Left cardiac atrium (tissue), 4 donors: Measurements from ENCODE around the gene HS6ST2. TPM values are rescaled to one million over a fixed set of nuclear protein-coding genes. Genes with fewer than 3 reads are reported as not detected.

Experiments
- ATAC-seq, 2 donors: fragments of 200-7000 bp; cut with Tn5 transposase; one replicate each; pipeline ENCODE4 v1.9.1; 2020; ENCODE audit warnings: mild to moderate bottlenecking in 2 of 2, moderate library complexity in 2 of 2
- DNase-seq: peaks from one replicate; pipeline ENCODE4 v3.0.0-alpha.2; 2020
- intact Hi-C, 2 donors: fragments of 100-400 bp; cut with DNase I; formaldehyde crosslinking; loops; one replicate each; pipeline versions ENCODE4 v1.14.1 to v1.15.1; 2022 to 2023
- total RNA-seq, 2 donors: library from RNA; stranded (reverse); fragmentation: NEBNext Ultra II Directional; extraction: Animal tissue kit (Norgen Biotek cat#: 25700); gene quantifications; one replicate each; pipeline ENCODE4 v1.2.1, GENCODE V29; 2021
- donor health status: DM: no; HTN: yes; CAD: no.
- donor health status: DM: no; HTN: yes; CAD: no; lungs with severe emphysema.
- donor health status: DM: yes; HTN: yes; CAD: no.
- donor health status: Dilated cardiomyopathy.

The HS6ST2 gene
- total RNA-seq, 2 donors from 2014 or later = 0.06 to 0.26 TPM

- DNase-seq (no peak), ATAC-seq (no peak)
- intact Hi-C loops = no loop called here
Observed at GRCh38 chrX:132860200-132860599, 98.2 kb downstream of the HS6ST2 start.

GRCh38 chrX:132858018-132858417 lies 100.4 kb downstream of the HS6ST2 start:
- intact Hi-C loops = no loop called here
- no peak for ATAC-seq

GRCh38 chrX:132855780-132856341 lies 102.6 kb downstream of the HS6ST2 start:
- ATAC-seq = no peak
- DNase-seq = no peak
- intact Hi-C loops = no loop called here

More at GRCh38 chrX:132858018-132858417, 100.4 kb downstream of the HS6ST2 start:
- DNase-seq = no peak

GRCh38 chrX:132853040-132853439 lies 105.4 kb downstream of the HS6ST2 start:
- intact Hi-C loops = no loop called here
- DNase-seq = no peak
- ATAC-seq = no peak

GRCh38 chrX:132848296-132848970 lies 110.0 kb downstream of the HS6ST2 start:
- ATAC-seq (no peak), DNase-seq (no peak)
- intact Hi-C loops = no loop called here

GRCh38 chrX:132843363-132843762 lies 115.1 kb downstream of the HS6ST2 start:
- DNase-seq (no peak), ATAC-seq (peak; percentile 19 to 27)
- intact Hi-C loops = no loop called here

- intact Hi-C loops = no loop called here
- peak; percentile 60 to 68 for ATAC-seq
- no peak for DNase-seq
Observed at GRCh38 chrX:132842460-132843238, 115.8 kb downstream of the HS6ST2 start.

- intact Hi-C loops = no loop called here
- ATAC-seq (no peak), DNase-seq (no peak)
Observed at GRCh38 chrX:132837967-132838366, 120.5 kb downstream of the HS6ST2 start.

GRCh38 chrX:132837126-132837525 lies 121.3 kb downstream of the HS6ST2 start:
- no peak for ATAC-seq
- DNase-seq = no peak
- intact Hi-C loops = no loop called here

- ATAC-seq (no peak), DNase-seq (no peak)
- intact Hi-C loops = no loop called here
Observed at GRCh38 chrX:132836471-132836870, 122.0 kb downstream of the HS6ST2 start.

GRCh38 chrX:132834741-132835140 lies 123.7 kb downstream of the HS6ST2 start:
- ATAC-seq = no peak
- no peak for DNase-seq
- intact Hi-C loops = no loop called here

- ATAC-seq = no peak
- DNase-seq = no peak
- intact Hi-C loops = no loop called here
Observed at GRCh38 chrX:132834109-132834508, 124.3 kb downstream of the HS6ST2 start.

- no peak for DNase-seq
- ATAC-seq = no peak
- intact Hi-C loops = no loop called here
Observed at GRCh38 chrX:132833373-132833772, 125.1 kb downstream of the HS6ST2 start.

GRCh38 chrX:132831336-132831973 lies 127.0 kb downstream of the HS6ST2 start:
- ATAC-seq (no peak), DNase-seq (no peak)
- intact Hi-C loops = no loop called here

- ATAC-seq (no peak), DNase-seq (no peak)
- intact Hi-C loops = no loop called here
Observed at GRCh38 chrX:132822634-132823012, 135.8 kb downstream of the HS6ST2 start.

- DNase-seq (no peak), ATAC-seq (no peak)
- intact Hi-C loops = no loop called here
Observed at GRCh38 chrX:132821974-132822633, 136.3 kb downstream of the HS6ST2 start.

- intact Hi-C loops = no loop called here
- DNase-seq = no peak
- ATAC-seq = no peak
Observed at GRCh38 chrX:132820675-132821074, 137.8 kb downstream of the HS6ST2 start.

- intact Hi-C loops = no loop called here
- ATAC-seq = no peak
Observed at GRCh38 chrX:132819711-132820264, 138.6 kb downstream of the HS6ST2 start.

GRCh38 chrX:132818638-132819037 lies 139.8 kb downstream of the HS6ST2 start:
- intact Hi-C loops = no loop called here

More at GRCh38 chrX:132819711-132820264, 138.6 kb downstream of the HS6ST2 start:
- no peak for DNase-seq

More at GRCh38 chrX:132818638-132819037, 139.8 kb downstream of the HS6ST2 start:
- no peak for DNase-seq
- ATAC-seq = no peak
